Measurements from ENCODE around the gene RPS17. TPM values are rescaled to one million over a fixed set of nuclear protein-coding genes. Genes with fewer than 3 reads are reported as not detected.
A peak's percentile ranks its signal among the peaks of the same experiment; 100 is the strongest.
"Not testable (repeated sequence)": the region's sequence is repeated elsewhere in the genome, so short reads cannot be mapped to it uniquely, and the experiment has no call there.

Gene RPS17
- total and polyA plus RNA-seq, 2 donors (not counting 1 experiment from before 2014, with no cell fraction given) = 2,605 to 4,073 TPM

DNA sequence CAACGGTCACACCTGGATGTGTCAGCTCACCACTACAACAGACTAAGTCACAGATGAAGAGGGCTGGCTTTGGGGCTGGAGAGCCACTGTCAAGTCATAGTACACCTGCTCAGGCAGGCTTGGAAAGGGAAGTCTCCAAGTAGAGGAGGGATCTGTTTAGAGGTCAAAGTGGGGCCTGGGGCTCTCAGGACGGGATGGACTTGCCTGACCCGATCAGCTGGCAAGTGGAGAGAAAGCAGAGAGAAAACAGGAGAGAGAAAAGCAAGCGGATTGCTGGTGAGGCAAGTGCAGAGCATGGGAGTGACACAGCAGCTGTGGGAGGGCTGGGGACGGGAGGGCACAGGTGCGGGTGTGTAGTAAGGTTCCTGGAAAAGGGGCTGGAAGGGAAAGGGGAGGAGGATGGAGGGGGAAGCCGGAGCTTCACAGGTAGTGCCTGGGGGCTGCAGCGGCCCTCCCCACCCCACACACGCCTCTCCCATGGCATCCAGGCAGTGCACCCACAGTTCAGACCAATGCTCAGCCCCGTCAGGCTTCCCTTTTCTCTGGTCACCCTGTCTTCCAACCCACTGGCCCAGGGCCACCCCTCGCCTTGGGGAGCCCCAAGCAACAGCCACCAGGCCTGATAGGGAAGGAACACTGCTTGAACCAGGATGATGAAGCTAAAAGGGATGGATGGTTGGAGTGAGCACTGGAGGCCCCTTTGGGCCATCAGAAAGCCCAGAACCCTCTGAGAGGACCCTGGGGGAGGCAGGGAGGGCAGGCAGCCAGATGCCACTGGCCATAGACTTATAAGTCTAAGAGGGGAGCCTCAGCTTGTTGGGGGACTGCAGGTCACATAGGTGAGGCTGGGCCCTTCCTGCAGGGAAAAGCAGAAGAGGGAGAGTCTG, 8.5 kb downstream of the RPS17 start:
- H3K27me3 ChIP-seq (ENCODE audit: control insufficient read depth, insufficient read depth, low read length) = no peaks in the 10 kb centered on the region
- H3K36me3 ChIP-seq (ENCODE audit: control insufficient read depth, insufficient read depth, low read length) = peaks cover 10% of the 10 kb centered on the region
- H3K9me3 ChIP-seq (ENCODE audit: control insufficient read depth, insufficient read depth, low read depth, low read length) = no peaks in the 10 kb centered on the region
- no peak overlapping the region for H3K4me2 ChIP-seq (ENCODE audit: extremely low read depth, insufficient read depth, low read length)
- H4K20me1 ChIP-seq (ENCODE audit: control insufficient read depth, extremely low read depth, insufficient read depth, low read length) = no peaks in the 10 kb centered on the region
- peaks cover 2% of the 10 kb centered on the region for H3K79me2 ChIP-seq (ENCODE audit: control insufficient read depth, insufficient read depth, low read length)
- no peaks in the 10 kb centered on the region for H3K4me1 ChIP-seq (ENCODE audit: control insufficient read depth, extremely low read depth, insufficient read depth, low read length)
- TF ChIP-seq, protein P1, sequence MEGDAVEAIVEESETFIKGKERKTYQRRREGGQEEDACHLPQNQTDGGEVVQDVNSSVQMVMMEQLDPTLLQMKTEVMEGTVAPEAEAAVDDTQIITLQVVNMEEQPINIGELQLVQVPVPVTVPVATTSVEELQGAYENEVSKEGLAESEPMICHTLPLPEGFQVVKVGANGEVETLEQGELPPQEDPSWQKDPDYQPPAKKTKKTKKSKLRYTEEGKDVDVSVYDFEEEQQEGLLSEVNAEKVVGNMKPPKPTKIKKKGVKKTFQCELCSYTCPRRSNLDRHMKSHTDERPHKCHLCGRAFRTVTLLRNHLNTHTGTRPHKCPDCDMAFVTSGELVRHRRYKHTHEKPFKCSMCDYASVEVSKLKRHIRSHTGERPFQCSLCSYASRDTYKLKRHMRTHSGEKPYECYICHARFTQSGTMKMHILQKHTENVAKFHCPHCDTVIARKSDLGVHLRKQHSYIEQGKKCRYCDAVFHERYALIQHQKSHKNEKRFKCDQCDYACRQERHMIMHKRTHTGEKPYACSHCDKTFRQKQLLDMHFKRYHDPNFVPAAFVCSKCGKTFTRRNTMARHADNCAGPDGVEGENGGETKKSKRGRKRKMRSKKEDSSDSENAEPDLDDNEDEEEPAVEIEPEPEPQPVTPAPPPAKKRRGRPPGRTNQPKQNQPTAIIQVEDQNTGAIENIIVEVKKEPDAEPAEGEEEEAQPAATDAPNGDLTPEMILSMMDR (conservative IDR thresholded peaks at IDR 0.05 in 1 of 2, IDR thresholded peaks at IDR 0.05 in 1 of 2; ENCODE audit: low read depth in 1 of 2, low read length in 2 of 2) = no peak
- TF ChIP-seq EZH2 (IDR thresholded peaks at IDR 0.05; ENCODE audit: low read length, missing control alignments) = no peak
- no peak for DNase-seq (ENCODE audit: low read depth in 2 of 2)
- H3K9ac ChIP-seq (ENCODE audit: insufficient read depth, low read length) = no peak overlapping the region
- H3K27ac ChIP-seq (ENCODE audit: insufficient read depth, low read length) = no peak overlapping the region
- H2AFZ ChIP-seq (ENCODE audit: low read length) = no peak overlapping the region
- H3K4me3 ChIP-seq (replicated peaks in 1 of 4; ENCODE audit: control extremely low read depth in 1 of 4, insufficient read depth in 1 of 4, low read depth in 3 of 4, low read length in 4 of 4) = no peak overlapping the region

DNA sequence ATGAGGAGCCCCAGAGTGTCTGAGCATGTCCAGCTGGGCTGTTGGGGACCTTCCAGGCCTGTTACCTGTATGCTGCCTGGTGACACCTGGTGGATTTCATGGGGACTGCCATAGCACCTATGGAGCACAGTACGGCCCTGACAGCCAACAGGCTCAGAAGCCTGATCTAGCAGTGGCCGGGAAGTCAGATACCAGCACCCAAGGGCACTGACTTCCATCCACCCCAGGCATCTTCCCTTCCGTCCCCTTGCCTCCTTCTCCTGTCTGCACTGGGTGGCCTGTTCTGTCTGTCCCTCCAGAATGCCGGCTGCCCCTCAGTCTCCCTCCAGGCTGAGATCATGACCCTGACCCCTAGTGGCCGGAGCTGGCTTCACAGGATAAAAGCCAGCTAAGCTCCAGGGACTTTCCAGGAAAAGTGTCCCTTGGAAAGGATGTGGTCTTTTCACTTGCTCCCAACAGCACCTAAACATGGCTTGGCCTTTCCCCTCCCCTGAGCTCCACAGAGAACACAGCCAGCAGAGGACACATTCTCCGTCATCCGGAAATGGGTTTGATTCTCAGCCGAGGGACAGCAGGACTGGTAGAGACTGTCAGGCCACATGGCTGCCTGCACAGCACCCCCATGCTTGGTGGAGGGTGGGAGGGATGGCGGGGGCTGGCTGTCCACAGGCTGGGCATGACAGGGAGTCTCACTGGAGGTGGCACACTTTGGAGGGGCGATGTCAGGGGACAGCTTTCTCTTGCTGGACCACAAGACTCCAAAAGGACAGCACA, 9.5 kb downstream of the RPS17 start:
- Histone ChIP-seq H3K79me2 (ENCODE audit: control insufficient read depth, insufficient read depth, low read length) (no peaks in the 10 kb centered on the region), H3K27ac (ENCODE audit: insufficient read depth, low read length) (no peak overlapping the region), H3K36me3 (ENCODE audit: control insufficient read depth, insufficient read depth, low read length) (peaks cover 2% of the 10 kb centered on the region), H3K4me1 (ENCODE audit: control insufficient read depth, extremely low read depth, insufficient read depth, low read length) (no peaks in the 10 kb centered on the region), H3K4me3 (replicated peaks in 1 of 4; ENCODE audit: control extremely low read depth in 1 of 4, insufficient read depth in 1 of 4, low read depth in 3 of 4, low read length in 4 of 4) (no peak overlapping the region), H3K9ac (ENCODE audit: insufficient read depth, low read length) (no peak overlapping the region), H3K27me3 (ENCODE audit: control insufficient read depth, insufficient read depth, low read length) (no peaks in the 10 kb centered on the region), H4K20me1 (ENCODE audit: control insufficient read depth, extremely low read depth, insufficient read depth, low read length) (no peaks in the 10 kb centered on the region), H3K9me3 (ENCODE audit: control insufficient read depth, insufficient read depth, low read depth, low read length) (no peaks in the 10 kb centered on the region), H3K4me2 (ENCODE audit: extremely low read depth, insufficient read depth, low read length) (peak overlapping the region; percentile 15), H2AFZ (ENCODE audit: low read length) (peak overlapping the region; percentile 86)
- DNase-seq (ENCODE audit: low read depth in 2 of 2) = peak; percentile 60
- TF ChIP-seq, protein P1 (conservative IDR thresholded peaks at IDR 0.05 in 1 of 2, IDR thresholded peaks at IDR 0.05 in 1 of 2; ENCODE audit: low read depth in 1 of 2, low read length in 2 of 2) = peak; percentile 61 to 77
- no peak for TF ChIP-seq EZH2 (IDR thresholded peaks at IDR 0.05; ENCODE audit: low read length, missing control alignments)

DNA sequence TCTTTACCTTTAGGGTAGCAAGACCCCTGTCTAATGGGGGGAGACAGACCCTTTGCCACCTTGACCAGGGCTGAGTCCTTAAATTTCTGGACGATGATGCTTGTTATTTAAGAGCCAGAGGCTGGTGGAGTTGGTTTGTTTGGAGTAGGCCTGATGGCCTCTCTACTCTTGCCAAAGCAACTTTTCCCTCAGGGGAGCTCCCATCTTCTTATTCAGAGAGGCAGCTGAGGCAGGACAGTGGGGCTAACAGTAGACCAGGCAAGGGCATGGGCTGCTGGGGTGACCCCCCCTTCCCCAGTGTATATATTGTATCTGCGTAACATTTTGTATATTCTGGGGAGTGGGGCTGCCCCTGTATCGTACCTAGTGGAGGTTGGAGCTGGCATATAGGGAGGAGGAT, 10.3 kb downstream of the RPS17 start:
- Histone ChIP-seq H3K4me2 (ENCODE audit: extremely low read depth, insufficient read depth, low read length) (no peak overlapping the region), H3K27ac (ENCODE audit: insufficient read depth, low read length) (no peak overlapping the region), H3K9ac (ENCODE audit: insufficient read depth, low read length) (no peak overlapping the region), H3K79me2 (ENCODE audit: control insufficient read depth, insufficient read depth, low read length) (no peaks in the 10 kb centered on the region), H2AFZ (ENCODE audit: low read length) (no peak overlapping the region), H3K9me3 (ENCODE audit: control insufficient read depth, insufficient read depth, low read depth, low read length) (no peaks in the 10 kb centered on the region), H3K27me3 (ENCODE audit: control insufficient read depth, insufficient read depth, low read length) (no peaks in the 10 kb centered on the region), H3K4me1 (ENCODE audit: control insufficient read depth, extremely low read depth, insufficient read depth, low read length) (no peaks in the 10 kb centered on the region), H4K20me1 (ENCODE audit: control insufficient read depth, extremely low read depth, insufficient read depth, low read length) (no peaks in the 10 kb centered on the region), H3K36me3 (ENCODE audit: control insufficient read depth, insufficient read depth, low read length) (no peaks in the 10 kb centered on the region), H3K4me3 (replicated peaks in 1 of 4; ENCODE audit: control extremely low read depth in 1 of 4, insufficient read depth in 1 of 4, low read depth in 3 of 4, low read length in 4 of 4) (no peak overlapping the region)
- no peak for DNase-seq (ENCODE audit: low read depth in 2 of 2)
- TF ChIP-seq, protein P1 (conservative IDR thresholded peaks at IDR 0.05 in 1 of 2, IDR thresholded peaks at IDR 0.05 in 1 of 2; ENCODE audit: low read depth in 1 of 2, low read length in 2 of 2) = no peak
- TF ChIP-seq EZH2 (IDR thresholded peaks at IDR 0.05; ENCODE audit: low read length, missing control alignments) = no peak

DNA sequence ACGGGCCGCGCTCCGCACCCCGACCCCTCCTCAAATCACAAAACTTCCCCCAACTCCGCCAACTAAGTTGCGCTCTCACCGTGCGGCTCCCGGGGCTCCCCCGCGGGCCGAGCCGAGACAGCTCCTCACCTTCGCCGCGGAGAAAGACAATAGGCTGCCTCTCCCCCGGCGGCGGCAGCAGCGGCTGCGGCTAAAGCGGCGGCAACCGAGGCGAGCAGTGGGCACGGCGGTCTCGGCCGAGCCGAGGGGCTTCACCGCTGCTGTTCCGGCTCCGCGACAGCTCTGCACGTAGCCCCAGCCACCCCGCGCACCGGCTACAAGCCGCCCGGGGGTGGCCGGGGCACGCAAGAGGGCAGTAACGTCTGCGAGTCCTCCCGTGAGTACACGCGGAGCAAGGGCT, 26.7 kb downstream of the RPS17 start:
- not testable (repeated sequence) for H3K27me3 ChIP-seq (ENCODE audit: control insufficient read depth, insufficient read depth, low read length); H3K4me2 ChIP-seq (ENCODE audit: extremely low read depth, insufficient read depth, low read length); H3K79me2 ChIP-seq (ENCODE audit: control insufficient read depth, insufficient read depth, low read length); H3K36me3 ChIP-seq (ENCODE audit: control insufficient read depth, insufficient read depth, low read length); DNase-seq (ENCODE audit: low read depth in 2 of 2); H3K4me1 ChIP-seq (ENCODE audit: control insufficient read depth, extremely low read depth, insufficient read depth, low read length); H3K9ac ChIP-seq (ENCODE audit: insufficient read depth, low read length); H2AFZ ChIP-seq (ENCODE audit: low read length); H3K27ac ChIP-seq (ENCODE audit: insufficient read depth, low read length); H3K4me3 ChIP-seq (replicated peaks in 1 of 4; ENCODE audit: control extremely low read depth in 1 of 4, insufficient read depth in 1 of 4, low read depth in 3 of 4, low read length in 4 of 4); H4K20me1 ChIP-seq (ENCODE audit: control insufficient read depth, extremely low read depth, insufficient read depth, low read length); H3K9me3 ChIP-seq (ENCODE audit: control insufficient read depth, insufficient read depth, low read depth, low read length)
